H4 (cell line): ENCODE measurements around the gene TNPO2. TPM values are rescaled to one million over a fixed set of nuclear protein-coding genes. Genes with fewer than 3 reads are reported as not detected.

Experiments used
- DNase-seq: peaks from one replicate; pipeline ENCODE4 v3.0.0-alpha.2; 2015; ENCODE audit warnings: low spot score
- total RNA-seq: library from RNA; depleted of rRNA; stranded (reverse); fragments of >200 nt; shearing (Covaris generic); gene quantifications from 2 replicates; pipeline ENCODE4 v1.2.3, GENCODE V29; 2014; rRNA removed

Gene TNPO2
- total RNA-seq = 30.1 and 33.0 TPM in 2 replicates

DNA sequence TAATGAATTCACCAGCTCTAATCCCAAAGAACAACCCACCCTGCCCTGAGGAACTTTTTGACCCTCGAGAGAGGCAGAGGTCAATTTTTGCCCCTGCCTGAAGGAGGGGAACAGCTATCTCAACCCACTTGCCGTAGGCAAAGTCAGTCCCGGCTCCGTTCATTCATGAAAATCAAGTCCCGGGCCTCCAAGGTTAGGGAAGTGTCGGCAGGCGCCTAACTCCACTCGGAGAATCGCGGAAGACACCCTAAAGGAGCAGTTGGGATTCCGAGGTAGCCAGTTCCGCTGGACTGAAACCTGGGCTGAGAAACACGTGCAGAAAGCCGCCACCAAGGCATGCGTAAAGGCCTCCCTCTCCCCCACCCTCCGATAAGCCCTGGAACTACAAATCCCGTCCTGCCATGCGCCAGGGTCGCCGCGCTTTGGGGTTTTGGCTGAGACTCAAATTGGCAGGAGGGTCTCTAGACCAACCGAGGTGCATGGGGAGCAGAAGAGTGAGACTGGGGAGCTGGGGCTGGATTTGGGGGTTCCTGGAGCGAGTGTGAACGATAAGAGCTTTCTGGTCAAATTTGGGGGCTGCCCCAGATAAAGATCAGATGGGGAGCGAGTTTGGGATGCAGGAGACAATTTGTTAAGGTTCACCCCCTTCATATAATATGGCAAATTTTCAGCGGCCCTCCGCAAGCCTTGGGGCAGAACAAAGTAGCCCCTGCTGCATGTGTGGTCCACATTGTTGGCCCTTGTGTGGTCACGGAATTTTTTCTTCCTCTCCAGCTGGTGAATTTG is at the start of gene TNPO2:
TSS of gene TNPO2 (minus strand) at position 292 of the 786 bp plus-strand sequence. CDS start 2,955 bp downstream, outside the sequence.
- DNase-seq = no peak

DNA sequence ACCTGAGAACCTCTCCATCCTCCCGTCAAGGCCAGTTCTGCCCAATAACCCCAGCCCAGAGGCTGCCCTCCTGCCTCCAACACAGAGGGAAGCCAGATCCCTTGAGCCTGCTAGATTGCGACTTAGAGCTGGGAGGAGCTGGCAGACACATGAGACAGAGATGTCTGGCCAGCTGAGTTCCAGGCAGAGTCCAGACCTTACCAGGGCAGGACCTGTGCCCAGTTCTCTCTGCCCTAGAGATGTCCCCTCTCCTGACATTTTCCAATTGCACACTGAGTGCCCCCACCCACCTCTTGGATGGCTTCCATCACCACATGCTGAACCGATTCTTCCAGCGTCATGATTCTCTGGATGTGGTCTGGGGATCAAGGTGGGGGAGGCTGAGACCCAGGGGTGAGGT is 48.6 kb upstream of the TNPO2 start:
- DNase-seq = no peak

DNA sequence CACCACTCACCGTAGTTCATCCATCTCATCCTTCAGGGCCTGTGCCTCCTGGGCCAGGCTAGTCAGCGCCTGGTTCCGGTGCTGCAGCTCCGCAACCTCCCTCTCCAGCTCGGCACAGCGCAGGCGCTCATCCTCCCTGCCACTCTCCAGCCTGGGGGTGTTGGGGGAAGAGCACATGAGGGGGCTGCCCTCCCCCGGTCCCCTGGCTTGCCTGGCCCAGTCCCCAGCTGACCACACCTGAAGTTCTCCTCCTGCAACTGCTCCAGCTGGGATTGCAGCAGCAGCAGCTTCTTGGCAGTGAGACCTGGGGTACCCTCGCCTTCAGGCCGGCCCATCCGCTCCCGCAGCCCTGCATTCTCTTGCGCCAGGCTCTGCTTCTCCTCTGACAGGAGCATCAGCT is 47.2 kb upstream of the TNPO2 start:
- no peak for DNase-seq

DNA sequence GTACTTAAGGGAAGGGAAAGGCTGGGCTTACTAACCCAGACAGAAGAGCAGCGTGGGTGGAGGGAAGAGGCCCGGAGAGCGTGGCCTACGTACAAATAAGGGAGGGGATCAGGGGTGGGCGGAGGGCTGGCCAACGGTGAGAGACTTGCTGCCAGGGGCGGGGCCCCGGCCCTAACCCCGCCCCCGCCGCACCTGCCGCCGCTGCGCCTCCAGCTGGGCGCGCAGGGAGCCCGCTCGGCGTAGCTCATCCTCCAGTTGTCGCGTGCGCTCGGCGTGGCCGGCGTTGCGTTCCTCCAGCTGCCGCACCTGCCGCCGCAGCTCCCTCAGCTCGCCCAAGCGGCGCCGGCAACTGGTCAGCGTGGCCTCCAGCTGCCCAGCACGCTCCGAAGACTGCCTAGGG is 46.0 kb upstream of the TNPO2 start:
- no peak for DNase-seq

DNA sequence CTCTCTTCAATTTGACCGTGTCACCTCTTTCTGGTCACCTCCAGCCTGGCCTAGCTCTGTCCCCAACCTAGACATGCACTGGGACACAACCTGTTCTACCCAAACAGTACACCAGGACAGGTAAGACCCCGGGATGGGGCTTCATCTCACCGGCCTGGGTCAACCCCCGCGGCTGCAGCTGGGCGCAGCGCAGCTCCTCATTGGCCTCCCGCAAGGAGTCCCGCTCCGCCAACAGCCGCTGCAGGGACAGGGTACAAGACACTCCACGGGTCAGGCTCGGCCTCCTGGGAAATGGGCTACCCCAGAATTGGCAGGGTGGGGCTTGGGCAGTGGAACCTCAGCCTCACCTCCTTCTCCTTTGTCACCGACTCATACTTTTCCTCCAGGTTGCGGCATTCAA is 43.9 kb upstream of the TNPO2 start:
- DNase-seq = no peak

DNA sequence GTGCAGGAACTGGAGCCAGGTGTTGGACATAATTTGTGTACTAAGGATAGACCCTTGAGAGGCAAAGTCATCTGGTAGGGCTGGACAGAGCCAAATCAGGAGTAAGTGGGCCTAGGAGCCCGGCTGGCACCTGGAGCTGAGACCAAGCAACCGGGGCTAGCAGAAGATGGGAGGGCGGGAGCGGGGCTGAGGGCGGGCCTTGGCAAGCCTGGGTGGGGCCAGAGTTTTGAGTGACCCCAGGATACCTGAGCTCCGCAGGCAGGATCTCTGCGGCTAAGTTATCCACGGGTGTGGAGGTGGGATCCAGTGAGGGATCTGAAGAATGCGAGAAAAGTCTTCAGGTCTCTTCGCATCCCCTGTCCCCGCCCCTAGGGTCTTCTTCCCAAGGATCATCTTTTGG is 43.4 kb upstream of the TNPO2 start:
- no peak for DNase-seq

DNA sequence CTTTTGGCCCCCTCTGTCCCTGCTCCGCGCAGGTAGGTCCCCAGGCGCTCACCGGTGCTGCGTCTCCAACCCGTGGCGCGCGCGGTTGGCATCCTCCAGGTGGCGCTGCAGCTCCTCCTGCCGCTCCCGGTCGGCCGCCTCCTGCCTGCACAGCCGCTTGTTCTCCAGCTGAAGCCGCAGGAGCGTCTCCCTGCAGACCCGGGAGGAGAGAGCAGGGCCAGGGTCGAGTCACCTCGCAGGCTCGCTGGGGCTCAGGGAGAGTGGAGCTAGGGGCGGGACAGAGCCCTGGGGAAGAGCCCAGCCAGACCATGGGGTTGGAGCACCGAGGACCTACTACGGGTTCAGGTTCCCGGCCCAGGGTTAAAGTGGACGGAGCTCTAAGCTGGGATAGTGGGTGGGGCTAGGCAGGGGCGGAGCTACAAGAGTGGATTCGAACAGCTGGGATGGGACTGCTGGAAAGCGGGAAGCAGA is 42.4 kb upstream of the TNPO2 start:
- DNase-seq = no peak

DNA sequence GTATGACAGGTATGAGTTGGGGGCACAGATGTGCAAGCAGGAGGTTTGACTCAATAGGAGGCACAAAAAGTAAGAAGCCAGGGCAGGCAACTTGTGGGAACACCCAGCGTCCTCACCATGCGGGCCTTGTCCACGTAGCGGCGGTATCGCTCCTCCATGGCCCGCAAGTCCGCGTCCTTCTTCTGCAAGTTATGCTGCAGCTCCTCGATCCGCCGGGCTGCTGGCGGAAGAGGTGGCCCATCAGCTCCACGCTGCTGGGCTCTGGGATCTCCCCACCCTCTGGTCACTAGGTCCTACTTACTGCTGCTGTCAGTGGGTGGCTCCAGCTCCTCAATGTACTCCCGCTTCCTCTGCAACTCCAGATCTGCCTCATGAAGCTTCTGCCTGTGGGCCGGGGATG is 41.0 kb upstream of the TNPO2 start:
- DNase-seq = no peak

DNA sequence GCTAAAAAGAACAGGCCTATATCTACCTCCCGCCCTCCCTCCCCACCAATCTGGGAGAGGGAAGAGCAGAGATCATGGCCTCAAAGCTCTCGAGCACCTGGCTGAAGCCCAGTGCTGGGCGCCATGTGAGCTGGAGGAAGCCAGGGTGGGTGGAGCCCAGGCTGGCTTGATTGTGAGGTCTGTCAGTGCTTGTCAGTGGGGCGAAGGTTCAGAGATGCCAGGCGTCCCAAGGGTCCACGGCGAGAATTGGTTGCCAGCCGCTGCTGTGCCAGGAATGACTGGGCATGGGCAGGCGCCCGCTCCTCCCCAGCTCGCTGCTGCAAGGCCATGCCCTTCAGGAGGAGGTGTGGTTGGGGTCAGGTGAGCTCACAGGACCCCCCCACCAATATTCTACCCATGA is 39.4 kb upstream of the TNPO2 start:
- no peak for DNase-seq

DNA sequence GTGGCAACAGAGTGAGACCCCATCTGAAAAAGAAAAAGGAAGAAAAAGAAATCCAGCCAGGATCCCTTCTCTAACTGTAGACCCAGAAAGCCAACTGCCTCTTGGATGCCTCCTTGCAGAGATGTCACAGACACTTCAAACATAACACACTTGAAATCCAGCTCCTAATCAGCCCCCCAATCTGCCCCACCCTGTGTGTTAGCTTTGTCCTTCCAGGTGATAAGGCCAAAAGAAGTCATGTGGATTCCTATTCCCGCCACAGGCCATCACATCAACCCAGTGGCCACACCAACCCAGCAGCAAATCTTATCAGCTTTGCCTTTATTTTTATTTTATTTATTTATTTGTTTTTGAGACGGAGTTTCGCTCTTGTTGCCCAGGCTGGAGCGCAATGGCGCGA is 36.0 kb upstream of the TNPO2 start:
- DNase-seq = no peak

DNA sequence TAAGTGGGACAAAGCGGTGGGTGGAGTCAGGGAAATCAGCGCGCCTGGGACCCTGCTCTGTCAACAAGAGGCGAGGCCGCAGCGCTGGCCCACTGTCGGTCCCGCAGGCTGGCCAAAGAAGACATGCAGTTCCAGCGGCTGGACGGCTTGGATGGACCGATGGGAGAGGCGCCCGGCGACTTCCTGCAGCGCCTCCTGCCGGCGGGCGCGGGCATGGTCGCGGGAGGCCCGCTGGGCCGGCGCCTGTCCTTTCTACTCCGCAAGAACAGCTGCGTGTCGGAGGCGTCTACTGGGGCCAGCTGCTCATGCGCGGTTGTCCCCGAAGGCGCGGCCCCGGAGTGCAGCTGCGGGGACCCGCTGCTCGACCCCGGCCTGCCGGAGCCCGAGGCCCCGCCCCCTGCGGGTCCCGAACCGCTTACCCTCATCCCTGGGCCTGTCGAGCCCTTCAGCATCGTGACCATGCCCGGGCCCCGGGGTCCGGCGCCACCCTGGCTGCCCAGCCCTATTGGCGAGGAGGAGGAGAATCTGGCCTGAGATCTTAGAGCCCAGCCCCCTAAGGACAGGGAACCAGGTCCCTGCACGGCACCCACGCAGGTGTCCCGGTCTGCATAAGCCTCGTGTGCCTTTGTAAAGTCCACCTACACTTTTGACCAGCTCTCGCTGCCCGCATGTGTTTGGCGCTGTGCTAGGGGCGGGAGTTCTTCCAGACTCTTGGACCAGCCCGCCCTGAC is 34.0 kb upstream of the TNPO2 start:
- DNase-seq = peak; percentile 42

DNA sequence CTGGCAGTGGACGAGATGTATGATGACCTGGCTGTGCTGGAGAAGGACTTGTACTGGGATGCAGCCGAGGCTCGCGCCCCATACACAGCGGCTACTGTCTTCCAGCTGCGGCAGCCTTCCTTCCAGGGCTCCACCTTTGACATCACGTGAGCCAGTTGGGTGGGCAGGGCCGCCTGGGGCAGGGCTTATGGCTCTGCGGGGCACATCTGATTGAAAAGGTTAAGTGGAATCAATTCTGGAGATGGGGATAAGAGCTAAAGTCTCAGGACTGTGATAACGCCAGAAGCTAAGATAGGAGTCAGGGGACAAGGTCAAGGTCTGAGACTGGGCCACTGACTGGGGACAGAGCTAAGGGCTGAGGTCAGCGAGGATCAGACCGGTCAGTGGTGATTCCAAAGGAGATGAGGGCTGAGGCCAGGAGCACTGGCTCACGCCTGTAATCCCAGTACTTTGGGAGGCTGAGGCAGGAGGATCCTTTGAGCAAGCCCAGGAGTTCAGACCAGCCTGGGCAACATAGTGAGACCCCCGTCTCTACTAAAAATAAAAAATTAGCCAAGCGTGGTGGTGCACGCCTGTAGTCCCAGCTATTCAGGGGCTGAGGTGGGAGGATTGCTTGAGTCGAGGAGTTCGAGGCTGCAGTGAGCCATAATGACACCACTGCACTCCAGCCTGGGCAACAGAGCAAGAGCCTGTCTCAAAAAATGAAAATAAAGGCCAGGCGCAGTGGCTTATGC is 32.6 kb upstream of the TNPO2 start:
- DNase-seq = no peak

DNA sequence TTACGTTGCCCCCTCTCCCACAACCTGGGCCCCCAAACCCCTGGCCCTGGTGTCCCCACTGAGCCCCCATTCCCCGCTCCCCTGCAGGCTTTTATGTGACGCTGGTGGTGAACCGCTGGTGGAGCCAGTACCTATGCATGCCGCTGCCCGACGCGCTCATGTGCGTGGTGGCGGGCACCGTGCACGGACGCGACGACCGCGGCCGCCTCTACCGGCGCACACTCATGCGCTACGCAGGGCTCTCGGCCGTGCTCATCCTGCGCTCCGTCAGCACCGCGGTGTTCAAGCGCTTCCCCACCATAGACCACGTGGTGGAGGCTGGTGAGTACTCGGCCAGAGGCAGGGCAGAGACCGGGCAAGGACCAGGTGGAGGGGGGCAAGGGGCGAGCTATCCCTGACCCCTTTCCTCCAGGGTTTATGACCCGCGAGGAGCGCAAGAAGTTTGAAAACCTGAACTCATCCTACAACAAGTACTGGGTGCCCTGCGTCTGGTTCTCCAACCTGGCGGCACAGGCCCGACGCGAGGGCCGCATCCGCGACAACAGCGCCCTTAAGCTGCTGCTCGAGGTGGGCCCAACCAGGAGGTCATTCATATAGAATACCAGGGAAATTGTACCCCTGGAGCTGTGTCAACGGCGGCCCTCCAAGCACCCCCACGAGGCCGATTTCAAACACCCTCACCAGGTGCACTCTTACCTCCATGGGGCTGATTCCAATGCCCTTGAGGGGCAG is 30.9 kb upstream of the TNPO2 start:
- DNase-seq = no peak

DNA sequence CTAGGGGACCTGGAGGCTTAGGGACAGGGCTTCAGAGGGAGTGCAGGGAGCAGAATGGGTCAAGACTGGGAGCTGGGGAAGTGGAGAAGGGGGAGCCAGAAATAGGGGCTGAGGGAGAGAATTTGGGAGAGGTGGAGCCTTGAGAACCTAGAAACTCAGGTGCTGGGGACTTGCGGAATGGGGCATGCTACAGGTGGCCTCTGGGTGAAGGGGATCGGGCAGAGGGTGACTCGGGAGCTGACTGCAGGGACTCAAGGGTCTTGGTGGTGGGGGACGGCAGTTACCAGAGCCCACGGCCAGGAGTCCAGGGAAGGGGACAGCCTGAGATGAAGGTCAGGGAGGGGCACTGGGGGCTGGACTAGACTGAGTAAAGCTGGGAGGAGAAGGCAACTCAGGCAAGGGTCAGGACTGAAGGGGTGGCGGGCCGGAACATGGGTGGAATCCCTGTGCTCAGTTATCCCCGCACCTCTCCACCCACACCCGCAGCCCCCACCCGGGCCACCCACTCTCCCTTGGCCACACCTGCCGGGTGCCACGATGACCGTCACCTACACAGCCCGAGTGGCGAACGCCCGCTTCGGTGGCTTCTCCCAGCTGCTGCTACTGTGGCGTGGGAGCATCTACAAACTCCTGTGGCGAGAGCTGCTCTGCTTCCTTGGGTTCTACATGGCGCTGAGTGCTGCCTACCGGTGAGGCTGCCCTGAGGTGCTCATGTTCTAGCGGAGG is 28.5 kb upstream of the TNPO2 start:
- no peak for DNase-seq

DNA sequence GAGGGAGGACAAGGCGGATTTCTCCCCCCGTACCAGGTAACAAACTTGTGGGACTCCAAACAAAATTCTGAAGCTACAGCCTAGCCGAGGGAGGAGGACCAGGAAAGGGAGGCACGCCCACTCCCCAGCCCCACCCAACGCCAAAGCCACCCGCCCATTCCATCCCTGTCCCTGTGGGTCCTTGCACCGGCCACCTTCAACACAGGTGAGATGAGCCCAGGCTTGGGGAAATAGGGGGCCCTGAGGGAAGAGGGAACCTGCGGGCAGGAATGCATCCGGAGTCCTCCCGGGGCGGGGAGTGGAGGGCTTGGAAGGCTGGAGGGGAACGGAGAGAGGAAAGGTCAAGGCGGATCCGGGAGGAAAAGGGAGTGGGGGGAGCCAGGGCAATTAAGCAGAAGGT is 27.9 kb upstream of the TNPO2 start, which contains the start of gene BEST2:
TSS of gene BEST2 (plus strand) at position 157 of the 400 bp plus-strand sequence. CDS start 802 bp downstream, outside the sequence.
- DNase-seq = no peak

DNA sequence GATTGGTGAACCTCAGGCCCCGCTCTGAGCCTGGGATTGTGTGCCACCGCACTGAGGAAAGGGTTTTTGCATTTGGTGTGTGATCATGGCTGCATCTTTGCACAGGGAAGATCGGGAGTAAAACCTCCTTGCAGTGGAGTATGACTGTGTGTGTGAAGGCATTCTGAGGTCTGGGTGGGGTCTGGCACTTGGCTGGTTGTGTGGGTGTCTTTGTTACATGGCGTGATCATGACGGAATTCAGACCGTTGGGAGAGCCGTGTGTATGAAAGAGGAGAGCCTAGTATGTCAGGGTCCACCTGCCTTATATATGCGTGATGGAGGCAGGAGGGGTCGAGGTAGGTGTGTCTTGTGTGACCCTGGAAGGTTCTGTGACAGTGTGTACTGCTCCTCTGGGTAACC is 27.1 kb upstream of the TNPO2 start:
- DNase-seq = no peak

DNA sequence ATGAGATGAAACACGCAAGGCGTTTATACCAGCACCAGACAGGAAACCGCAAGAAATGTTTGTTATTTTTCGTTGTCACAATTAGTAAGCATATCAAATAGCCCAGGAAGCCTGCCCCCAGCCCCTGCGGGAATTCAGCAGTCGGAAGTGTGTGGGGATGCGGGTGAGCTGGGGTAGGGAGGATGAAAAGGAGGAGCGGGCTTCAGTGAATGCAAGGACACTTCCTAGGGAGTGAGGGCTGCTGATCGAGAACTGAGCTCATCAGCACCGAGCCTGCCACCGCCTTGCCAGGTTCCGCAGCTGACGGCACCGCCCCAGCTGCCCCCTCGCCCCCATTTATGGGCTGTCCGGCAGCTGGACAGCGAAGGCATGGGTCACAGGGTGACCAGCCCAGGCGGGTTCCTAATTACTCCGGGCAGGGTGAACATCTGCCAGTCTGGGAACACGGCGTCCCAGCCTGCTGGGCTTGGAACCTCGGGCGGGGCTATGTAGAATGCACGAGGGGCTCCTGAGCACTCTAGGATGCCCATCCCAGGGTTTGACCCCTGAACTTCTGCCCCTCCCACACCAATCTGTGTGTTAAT is 26.3 kb upstream of the TNPO2 start:
- peak; percentile 51 for DNase-seq

DNA sequence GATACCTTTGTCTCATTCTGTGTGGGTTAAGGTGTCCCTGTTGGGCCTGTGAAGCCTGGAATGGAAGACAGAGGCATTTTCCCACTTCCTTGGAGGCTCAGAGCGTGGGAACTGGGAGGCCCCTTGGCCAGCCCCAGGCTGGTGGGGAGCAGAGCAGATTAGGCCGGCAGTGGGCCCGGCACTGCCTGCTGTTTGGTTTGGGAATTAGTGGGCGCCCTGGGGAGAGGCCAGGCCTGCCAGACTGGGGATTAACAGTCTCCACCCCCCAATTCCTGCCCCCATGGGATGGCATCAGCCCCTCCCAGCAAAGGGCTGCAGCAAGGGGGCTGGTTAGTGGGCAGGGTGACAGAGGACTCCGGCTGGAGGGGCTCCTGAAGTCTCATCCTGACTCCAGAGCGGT is 24.8 kb upstream of the TNPO2 start:
- DNase-seq = no peak

DNA sequence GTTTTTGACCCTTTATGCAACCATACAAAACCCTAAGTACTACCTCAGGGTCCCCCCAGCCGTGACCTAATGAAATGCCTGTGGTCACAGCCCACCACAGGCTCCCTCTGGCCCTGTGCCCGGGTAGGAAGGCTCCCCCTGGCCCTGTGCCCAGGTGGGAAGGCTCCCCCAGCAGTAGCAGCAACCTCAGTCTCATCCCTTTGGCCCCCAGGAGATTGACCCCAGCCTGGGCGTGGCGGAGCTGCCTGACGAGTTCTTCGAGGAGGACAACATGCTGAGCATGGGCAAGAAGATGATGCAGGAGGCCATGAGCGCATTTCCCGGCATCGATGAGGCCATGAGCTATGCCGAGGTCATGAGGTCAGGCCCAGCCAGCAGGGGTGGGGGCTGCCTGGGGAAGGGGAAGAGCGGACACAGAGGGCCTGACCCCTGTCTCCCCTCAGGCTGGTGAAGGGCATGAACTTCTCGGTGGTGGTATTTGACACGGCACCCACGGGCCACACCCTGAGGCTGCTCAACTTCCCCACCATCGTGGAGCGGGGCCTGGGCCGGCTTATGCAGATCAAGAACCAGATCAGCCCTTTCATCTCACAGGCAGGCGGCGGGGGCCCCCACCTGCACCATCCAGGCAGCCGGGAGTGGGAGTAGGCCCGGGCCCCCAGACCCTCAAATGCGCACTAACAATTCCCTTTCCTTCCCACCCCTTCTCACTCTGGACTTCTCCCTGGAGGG is 21.6 kb upstream of the TNPO2 start:
- no peak for DNase-seq

DNA sequence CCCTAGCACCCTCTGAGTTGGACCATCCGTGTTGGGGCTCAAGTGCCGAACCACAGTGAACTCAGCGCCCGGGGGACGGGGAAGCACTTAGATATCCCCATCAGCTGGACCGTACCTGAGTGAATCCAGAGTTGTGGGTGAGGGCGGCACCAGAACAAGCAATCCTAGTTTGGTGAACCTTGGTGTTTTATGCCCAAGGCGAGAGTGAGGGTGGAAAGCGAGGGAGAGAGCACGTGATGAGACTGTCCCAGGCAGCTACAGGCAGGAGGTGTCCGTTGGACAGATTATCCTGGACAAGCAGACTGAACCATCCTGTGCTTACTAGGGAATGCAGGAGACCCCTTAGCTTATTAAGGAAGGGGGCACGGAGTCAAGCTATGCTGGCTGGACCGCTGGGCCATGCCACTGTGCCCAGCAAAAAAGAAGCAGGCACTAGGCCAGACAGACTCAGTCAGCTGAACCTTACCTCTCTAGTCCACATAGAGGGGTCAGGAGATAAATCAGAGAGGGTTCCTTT is 14.2 kb upstream of the TNPO2 start:
- DNase-seq = no peak
